Natural killer cell treated with Interleukin-12 subunit alpha and Interleukin-12 subunit beta and Interleukin-15 and Interleukin-18, amount 100 ng/mL, for 72 hours (primary cell): ENCODE data around the gene MUS81. TPM values are rescaled to one million over a fixed set of nuclear protein-coding genes. Genes with fewer than 3 reads are reported as not detected.

Source experiments
- ATAC-seq, 2 donors: fragments of 150-1000 bp; cut with Tn5 transposase in 1 of 2; sonication (Bioruptor Pico), chemical (Tn5 transposase) in 1 of 2; 2 replicates each; pipeline ENCODE4 v1.10.0; 2021
- DNase-seq: peaks from one replicate; pipeline ENCODE4 v3.0.0; 2022; ENCODE audit warnings: low spot score
- H3K27ac Mint-ChIP-seq, 2 donors: 1 replicate in 1 of 2; 2 replicates in 1 of 2; pipeline ENCODE4 v1.8.0; 2022; ENCODE audit warnings: mixed read lengths in 2 of 2, mild to moderate bottlenecking in 1 of 2, moderate library complexity in 1 of 2
- H3K27me3 Mint-ChIP-seq, 2 donors: 1 replicate in 1 of 2; 2 replicates in 1 of 2; pipeline ENCODE4 v1.8.0; 2022; ENCODE audit warnings: mixed read lengths in 2 of 2
- H3K36me3 Mint-ChIP-seq: one replicate; pipeline ENCODE4 v1.8.0; 2022; ENCODE audit warnings: mixed read lengths
- H3K4me1 Mint-ChIP-seq, 2 donors: 1 replicate in 1 of 2; 2 replicates in 1 of 2; pipeline ENCODE4 v1.8.0; 2022; ENCODE audit warnings: low read depth in 2 of 2, mixed read lengths in 2 of 2, mild to moderate bottlenecking in 1 of 2
- H3K4me3 Mint-ChIP-seq: one replicate; pipeline ENCODE4 v1.8.0; 2022; ENCODE audit warnings: mixed read lengths
- H3K9me3 Mint-ChIP-seq: 2 replicates; pipeline ENCODE4 v1.8.0; 2022; ENCODE audit warnings: mixed read lengths
- total RNA-seq, 2 donors: library from RNA; stranded (reverse); gene quantifications; one replicate each; pipeline ENCODE4 v1.2.3, GENCODE V29; 2022

MUS81 gene
- total RNA-seq, 2 donors from 2014 or later: 85.7 to 109 TPM

DNA sequence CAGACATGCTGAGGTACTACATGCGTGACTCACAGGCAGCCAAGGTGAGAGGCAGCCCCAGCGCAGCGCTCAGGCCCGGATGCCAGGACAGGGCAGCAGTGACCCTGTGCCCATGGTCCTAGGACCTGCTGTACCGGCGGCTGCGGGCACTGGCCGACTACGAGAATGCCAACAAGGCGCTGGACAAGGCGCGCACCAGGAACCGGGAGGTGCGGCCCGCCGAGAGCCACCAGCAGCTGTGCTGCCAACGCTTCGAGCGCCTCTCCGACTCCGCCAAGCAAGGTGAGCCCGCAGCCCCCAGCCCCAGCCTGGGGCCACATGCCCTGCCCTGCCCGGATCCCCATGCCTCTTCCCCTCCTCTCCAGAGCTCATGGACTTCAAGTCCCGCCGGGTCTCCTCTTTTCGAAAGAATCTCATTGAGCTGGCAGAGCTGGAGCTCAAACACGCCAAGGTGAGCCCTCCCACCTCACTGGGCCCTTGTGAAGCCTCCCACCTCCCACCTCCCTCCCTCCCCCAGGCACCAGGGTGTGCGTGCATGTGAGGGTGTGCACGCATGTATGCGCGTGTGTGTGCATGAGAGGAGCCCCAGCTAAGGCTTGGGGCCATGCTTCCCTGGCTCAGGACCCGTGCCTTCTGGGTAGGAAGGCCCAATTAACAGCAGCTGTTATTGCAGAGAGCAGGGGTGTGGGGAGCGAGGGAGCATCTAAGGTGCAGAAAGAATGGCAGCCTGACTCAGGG lies 7.6 kb upstream of the MUS81 start:
- Mint-ChIP-seq H3K9me3 (no peaks in the 10 kb centered on the region), H3K36me3 (peaks cover 26% of the 10 kb centered on the region), H3K27me3 (no peaks in the 10 kb centered on the region), H3K4me3 (no peak overlapping the region), H3K27ac (no peak overlapping the region), H3K4me1 (peaks cover 32 to 38% of the 10 kb centered on the region in 2 donors)
- DNase-seq: no peak
- ATAC-seq: no peak

DNA sequence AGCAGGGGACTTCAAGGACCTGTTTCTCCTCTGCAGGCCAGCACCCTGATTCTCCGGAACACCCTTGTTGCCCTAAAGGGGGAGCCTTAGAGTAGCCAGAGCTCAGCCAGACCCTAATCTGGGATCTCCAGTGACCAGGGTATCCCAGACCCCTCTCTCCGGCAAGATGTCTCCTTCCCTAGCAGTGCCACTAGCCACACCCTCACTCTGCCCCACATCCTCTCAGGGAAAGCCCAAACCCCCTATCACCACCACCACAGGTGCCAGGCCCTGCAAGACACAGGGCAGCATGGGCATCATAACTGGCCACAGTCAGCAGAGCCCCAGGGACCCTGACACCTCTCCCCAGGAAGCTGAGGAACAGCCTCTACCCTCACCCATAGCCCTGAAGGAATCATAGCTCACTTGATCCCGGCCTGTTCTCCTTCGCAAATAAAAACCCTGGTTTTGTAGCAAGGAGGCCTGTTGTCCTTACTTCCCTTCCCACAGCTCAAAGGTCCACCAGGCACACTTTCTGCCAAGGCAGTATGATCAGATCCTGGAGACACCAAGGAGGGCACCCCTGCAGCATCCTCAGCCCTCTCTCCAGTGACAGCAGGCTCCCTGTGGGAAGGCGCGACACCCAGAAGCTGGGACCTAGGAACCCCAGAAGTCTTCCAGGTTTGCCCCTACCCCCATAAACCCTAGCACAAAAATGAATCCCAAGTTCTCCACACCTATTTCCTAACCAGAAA lies 6.8 kb upstream of the MUS81 start:
- Mint-ChIP-seq H3K27ac (peak overlapping the region; percentile 64 to 92), H3K4me3 (no peak overlapping the region), H3K36me3 (peaks cover 26% of the 10 kb centered on the region), H3K27me3 (no peaks in the 10 kb centered on the region), H3K9me3 (no peaks in the 10 kb centered on the region), H3K4me1 (peaks cover 35 to 41% of the 10 kb centered on the region in 2 donors)
- DNase-seq (no peak), ATAC-seq (no peak)

DNA sequence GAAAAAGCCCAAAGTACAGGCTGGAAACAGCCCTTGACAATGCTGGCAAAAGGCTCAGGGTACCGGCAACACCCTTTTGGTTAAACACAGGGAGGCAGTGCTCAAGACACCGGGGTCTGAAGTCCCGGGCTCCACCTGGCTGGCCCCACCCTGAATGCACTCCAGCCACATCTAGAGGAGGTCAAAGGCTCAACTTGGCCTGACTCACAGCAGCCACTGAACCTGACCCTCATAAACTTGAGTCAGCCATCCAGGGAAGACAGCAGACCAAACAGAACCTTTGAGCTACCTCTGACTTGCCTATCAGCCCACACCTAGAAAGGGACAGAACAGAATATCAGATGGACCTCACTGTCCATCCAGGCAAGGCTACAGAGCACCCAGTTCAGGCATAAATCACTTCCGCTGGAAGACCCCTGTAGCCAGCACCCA lies 6.1 kb upstream of the MUS81 start:
- Mint-ChIP-seq H3K4me1 (peaks cover 41 to 47% of the 10 kb centered on the region in 2 donors), H3K27me3 (no peaks in the 10 kb centered on the region), H3K36me3 (peaks cover 26% of the 10 kb centered on the region), H3K4me3 (peak overlapping the region; percentile 96), H3K27ac (peak overlapping the region; percentile 64 to 92), H3K9me3 (no peaks in the 10 kb centered on the region)
- ATAC-seq (no peak), DNase-seq (no peak)

- peak overlapping the region; percentile 96 for H3K4me3 Mint-ChIP-seq
- DNase-seq: no peak
- H3K27ac Mint-ChIP-seq: peak overlapping the region; percentile 64 to 92
- H3K36me3 Mint-ChIP-seq: peaks cover 26% of the 10 kb centered on the region
- no peaks in the 10 kb centered on the region for H3K9me3 Mint-ChIP-seq
- no peaks in the 10 kb centered on the region for H3K27me3 Mint-ChIP-seq
- ATAC-seq: no peak
- peaks cover 48 to 52% of the 10 kb centered on the region in 2 donors for H3K4me1 Mint-ChIP-seq
Measured at GRCh38 chr11:65854852-65855837, 5.1 kb upstream of the MUS81 start.

GRCh38 chr11:65855927-65856363 lies 4.3 kb upstream of the MUS81 start:
- Mint-ChIP-seq H3K27me3 (no peaks in the 10 kb centered on the region), H3K36me3 (peaks cover 26% of the 10 kb centered on the region), H3K4me3 (peak overlapping the region; percentile 96), H3K27ac (peak overlapping the region; percentile 88 to 91), H3K4me1 (peaks cover 52 to 55% of the 10 kb centered on the region in 2 donors), H3K9me3 (no peaks in the 10 kb centered on the region)
- ATAC-seq (no peak), DNase-seq (no peak)

DNA sequence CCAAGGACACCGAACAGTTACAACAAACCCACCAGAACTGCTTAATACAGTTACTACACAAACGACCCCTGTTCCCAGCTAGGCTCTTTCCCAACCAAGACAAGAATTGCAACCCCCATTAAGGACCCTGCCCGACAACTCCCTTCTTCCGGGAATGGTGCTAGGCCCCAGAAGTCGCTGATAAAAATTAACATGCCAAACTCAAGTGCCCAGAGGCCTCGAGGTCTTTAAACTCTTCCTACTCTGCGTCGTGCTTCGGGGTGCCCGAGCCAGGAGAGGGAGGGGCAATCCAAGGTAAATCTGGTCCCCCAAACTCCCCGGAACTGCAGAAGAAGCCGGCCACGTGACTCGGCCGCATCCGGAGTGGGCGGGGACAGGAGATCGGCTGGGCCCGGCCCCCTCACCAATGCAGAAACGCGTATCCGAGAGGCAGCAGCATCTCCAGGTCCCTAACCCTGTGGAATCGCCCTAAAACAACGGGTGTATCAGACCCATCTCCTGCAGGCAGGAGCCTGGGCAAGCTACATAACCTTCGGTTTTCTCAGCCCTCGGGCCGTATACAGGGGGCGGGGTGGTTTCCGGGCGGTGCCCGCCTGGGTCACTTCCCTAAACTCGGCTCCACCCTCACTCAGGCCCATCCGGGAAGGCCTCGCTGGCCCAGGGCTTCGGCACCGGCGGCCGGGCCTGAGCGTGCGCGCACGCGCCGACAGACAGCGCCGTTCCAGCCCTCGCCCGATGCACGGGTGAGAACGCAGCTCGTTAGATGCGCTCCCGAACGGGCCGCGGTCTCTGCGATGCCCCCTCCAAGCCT lies 3.3 kb upstream of the MUS81 start:
- Mint-ChIP-seq H3K27me3 (no peaks in the 10 kb centered on the region), H3K4me1 (peaks cover 54 to 59% of the 10 kb centered on the region in 2 donors), H3K9me3 (no peaks in the 10 kb centered on the region), H3K27ac (peak overlapping the region; percentile 88 to 91), H3K4me3 (peak overlapping the region; percentile 96), H3K36me3 (peaks cover 26% of the 10 kb centered on the region)
- peak; percentile 89 for DNase-seq
- ATAC-seq: peak; percentile 41 to 61

DNA sequence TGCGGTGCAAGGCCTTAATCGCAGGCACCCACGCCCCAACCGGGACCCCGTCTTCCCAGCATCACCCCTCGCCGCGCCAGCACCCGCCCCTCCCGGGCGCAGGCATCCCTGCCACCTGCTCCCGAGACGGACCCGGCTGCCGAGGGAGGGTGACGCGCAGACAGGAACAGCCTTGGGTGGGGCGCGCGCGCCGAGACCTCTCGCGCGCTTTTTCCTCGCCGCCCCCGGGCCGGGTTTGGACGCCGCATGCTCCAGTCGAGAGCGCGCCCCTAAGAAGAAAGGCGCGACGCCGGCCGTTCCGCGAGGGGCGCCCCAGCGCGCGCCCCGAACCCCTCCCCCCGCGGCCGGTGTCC lies 2.8 kb upstream of the MUS81 start:
- no peaks in the 10 kb centered on the region for H3K9me3 Mint-ChIP-seq
- peaks cover 52 to 60% of the 10 kb centered on the region in 2 donors for H3K4me1 Mint-ChIP-seq
- peak overlapping the region; percentile 96 for H3K4me3 Mint-ChIP-seq
- ATAC-seq (no peak), DNase-seq (no peak)
- no peaks in the 10 kb centered on the region for H3K27me3 Mint-ChIP-seq
- peaks cover 26% of the 10 kb centered on the region for H3K36me3 Mint-ChIP-seq
- peak overlapping the region in 1 of 2 donors; percentile 97 for H3K27ac Mint-ChIP-seq

- Mint-ChIP-seq H3K4me1 (peaks cover 57 to 64% of the 10 kb centered on the region in 2 donors), H3K36me3 (peaks cover 31% of the 10 kb centered on the region), H3K4me3 (peak within 1 kb of the TSS; percentile 98)
Measured at GRCh38 chr11:65857853-65858680, 2.2 kb upstream of the MUS81 start, which contains the start of gene CFL1. CFL1 (minus strand) TSS chr11:65858180; CDS start chr11:65858099, 81 bp downstream.

DNA sequence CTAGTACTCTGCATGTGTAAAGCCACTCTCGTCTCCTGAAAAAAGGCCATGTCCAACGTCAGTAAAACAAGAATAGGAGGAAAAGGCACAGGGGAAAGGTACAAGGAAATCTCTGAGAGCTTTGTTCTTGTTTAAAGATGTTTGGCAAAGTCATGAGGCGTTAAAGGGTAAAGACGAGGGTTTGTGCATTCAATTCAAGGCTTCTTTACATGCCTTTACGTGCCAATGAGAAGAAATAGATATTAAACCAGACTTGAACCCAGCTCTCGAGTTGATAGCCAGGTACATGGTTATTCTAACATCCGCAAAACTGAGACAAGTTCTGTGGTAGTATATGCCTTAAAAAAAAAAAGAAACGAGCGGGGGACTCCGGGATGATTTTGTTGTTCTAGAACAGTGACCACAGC lies 1.5 kb upstream of the MUS81 start:
- Mint-ChIP-seq H3K27ac (peak overlapping the region; percentile 97), H3K36me3 (peaks cover 26% of the 10 kb centered on the region), H3K4me3 (peak overlapping the region; percentile 98), H3K27me3 (no peaks in the 10 kb centered on the region), H3K4me1 (peaks cover 57 to 60% of the 10 kb centered on the region in 2 donors), H3K9me3 (no peaks in the 10 kb centered on the region)
- ATAC-seq (no peak), DNase-seq (no peak)

More at GRCh38 chr11:65857853-65858680, 2.2 kb upstream of the MUS81 start, which contains the start of gene CFL1:
- ATAC-seq (peak; percentile 79 to 84), DNase-seq (peak; percentile 99)
- no peaks in the 10 kb centered on the region for H3K27me3 Mint-ChIP-seq
- H3K27ac Mint-ChIP-seq: peak within 1 kb of the TSS; percentile 97
- H3K9me3 Mint-ChIP-seq: no peaks in the 10 kb centered on the region

DNA sequence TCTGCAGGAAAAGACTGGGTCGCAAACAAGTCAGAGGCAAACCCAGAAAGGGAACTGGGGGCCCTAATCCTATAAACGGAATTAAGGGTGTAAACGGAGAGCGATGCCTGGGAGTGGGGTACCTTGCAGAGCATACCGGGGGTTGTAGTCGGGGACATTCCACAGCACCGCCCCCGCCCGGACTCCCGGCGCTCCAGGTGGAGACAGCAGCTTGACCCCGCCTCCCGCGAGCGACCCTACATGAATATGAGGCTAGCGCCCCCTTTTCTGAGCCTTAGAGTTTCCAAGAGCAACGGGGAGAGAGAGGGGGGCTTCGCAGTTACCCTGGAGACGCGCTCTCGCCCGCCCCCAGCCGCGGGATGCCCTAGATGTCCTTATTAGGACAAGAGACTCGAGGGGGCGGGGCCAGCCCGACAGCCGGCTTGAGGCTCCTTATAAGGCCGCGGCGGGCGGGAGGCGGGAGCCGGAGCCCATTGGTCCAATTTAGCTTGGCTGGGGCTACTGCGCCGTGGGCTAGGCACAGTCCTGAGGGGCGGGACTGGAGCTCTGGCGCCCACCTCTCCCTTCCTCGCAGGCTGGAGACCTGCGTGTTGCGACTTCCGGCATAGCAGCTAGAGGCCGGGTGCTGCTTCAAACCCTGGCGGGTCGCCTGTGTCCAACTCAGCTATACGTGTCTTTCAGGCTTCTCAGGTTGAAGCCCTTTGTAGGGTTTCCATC lies 980 bp upstream of the MUS81 start:
- H3K36me3 Mint-ChIP-seq: peaks cover 22% of the 10 kb centered on the region
- H3K27ac Mint-ChIP-seq: peak overlapping the region; percentile 97
- peak overlapping the region; percentile 98 for H3K4me3 Mint-ChIP-seq
- H3K27me3 Mint-ChIP-seq: no peaks in the 10 kb centered on the region
- H3K4me1 Mint-ChIP-seq: peaks cover 53 to 57% of the 10 kb centered on the region in 2 donors
- no peaks in the 10 kb centered on the region for H3K9me3 Mint-ChIP-seq
- ATAC-seq (peak; percentile 81 to 83), DNase-seq (peak; percentile 99)

- no peak for ATAC-seq
- no peak for DNase-seq
- no peaks in the 10 kb centered on the region for H3K9me3 Mint-ChIP-seq
- peak overlapping the region; percentile 98 for H3K4me3 Mint-ChIP-seq
- peaks cover 47 to 51% of the 10 kb centered on the region in 2 donors for H3K4me1 Mint-ChIP-seq
- H3K27me3 Mint-ChIP-seq: no peaks in the 10 kb centered on the region
- peak overlapping the region; percentile 97 for H3K27ac Mint-ChIP-seq
- peaks cover 16% of the 10 kb centered on the region for H3K36me3 Mint-ChIP-seq
Measured at GRCh38 chr11:65859812-65860277, 388 bp upstream of the MUS81 start.
